ENCODE results near the gene NACC2.

DNA sequence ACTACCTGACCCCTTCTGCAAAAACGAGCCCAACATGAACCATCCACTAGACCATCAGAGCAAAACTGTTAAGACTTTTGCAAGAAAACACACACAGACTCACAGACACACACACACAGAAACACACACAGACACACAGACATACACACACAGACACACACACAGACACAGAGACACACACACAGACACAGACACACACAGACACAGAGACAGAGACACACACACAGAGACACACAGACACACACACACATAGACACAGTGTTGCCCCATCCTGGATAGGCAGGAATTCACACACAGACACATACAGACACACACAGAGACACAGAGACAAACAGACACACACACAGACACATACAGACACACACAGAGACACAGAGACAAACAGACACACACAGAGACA lies 52.5 kb downstream of the NACC2 start:
- TF ChIP-seq, protein P1, sequence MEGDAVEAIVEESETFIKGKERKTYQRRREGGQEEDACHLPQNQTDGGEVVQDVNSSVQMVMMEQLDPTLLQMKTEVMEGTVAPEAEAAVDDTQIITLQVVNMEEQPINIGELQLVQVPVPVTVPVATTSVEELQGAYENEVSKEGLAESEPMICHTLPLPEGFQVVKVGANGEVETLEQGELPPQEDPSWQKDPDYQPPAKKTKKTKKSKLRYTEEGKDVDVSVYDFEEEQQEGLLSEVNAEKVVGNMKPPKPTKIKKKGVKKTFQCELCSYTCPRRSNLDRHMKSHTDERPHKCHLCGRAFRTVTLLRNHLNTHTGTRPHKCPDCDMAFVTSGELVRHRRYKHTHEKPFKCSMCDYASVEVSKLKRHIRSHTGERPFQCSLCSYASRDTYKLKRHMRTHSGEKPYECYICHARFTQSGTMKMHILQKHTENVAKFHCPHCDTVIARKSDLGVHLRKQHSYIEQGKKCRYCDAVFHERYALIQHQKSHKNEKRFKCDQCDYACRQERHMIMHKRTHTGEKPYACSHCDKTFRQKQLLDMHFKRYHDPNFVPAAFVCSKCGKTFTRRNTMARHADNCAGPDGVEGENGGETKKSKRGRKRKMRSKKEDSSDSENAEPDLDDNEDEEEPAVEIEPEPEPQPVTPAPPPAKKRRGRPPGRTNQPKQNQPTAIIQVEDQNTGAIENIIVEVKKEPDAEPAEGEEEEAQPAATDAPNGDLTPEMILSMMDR (IDR thresholded peaks at IDR 0.05): no peak
- TF ChIP-seq POLR2AphosphoS5 (IDR thresholded peaks at IDR 0.05): no peak

Data from prostate gland (tissue), 2 donors.